Immature natural killer cell (primary cell): Measurements from ENCODE around the gene C9orf50. TPM values are rescaled to one million over a fixed set of nuclear protein-coding genes. Genes with fewer than 3 reads are reported as not detected.

ENCODE experiments used
- DNase-seq, 3 donors: peaks; one replicate each; pipeline ENCODE4 v3.0.0; 2022; ENCODE audit warnings: mixed read lengths in 1 of 3
- H3K27ac Mint-ChIP-seq, 6 donors: one replicate each; pipeline ENCODE4 v1.8.0; 2020; ENCODE audit warnings: mixed read lengths in 6 of 6, mild to moderate bottlenecking in 5 of 6, inconsistent platforms in 4 of 6, moderate library complexity in 3 of 6
- H3K27me3 Mint-ChIP-seq, 3 donors: one replicate each; pipeline ENCODE4 v1.8.0; 2020 to 2021; ENCODE audit warnings: low read depth in 3 of 3, mild to moderate bottlenecking in 3 of 3, mixed read lengths in 3 of 3, moderate library complexity in 3 of 3, inconsistent platforms in 1 of 3
- H3K36me3 Mint-ChIP-seq, 3 donors: one replicate each; pipeline ENCODE4 v1.8.0; 2020; ENCODE audit warnings: mixed read lengths in 3 of 3, inconsistent platforms in 2 of 3, mild to moderate bottlenecking in 2 of 3
- H3K4me1 Mint-ChIP-seq, 2 donors: one replicate each; pipeline ENCODE4 v1.8.0; 2020; ENCODE audit warnings: inconsistent platforms in 2 of 2, mild to moderate bottlenecking in 2 of 2, mixed read lengths in 2 of 2, moderate library complexity in 1 of 2
- H3K4me3 Mint-ChIP-seq, 5 donors: one replicate each; pipeline ENCODE4 v1.8.0; 2020; ENCODE audit warnings: mild to moderate bottlenecking in 5 of 5, mixed read lengths in 5 of 5, inconsistent platforms in 3 of 5, moderate library complexity in 3 of 5
- H3K9me3 Mint-ChIP-seq, 6 donors: one replicate each; pipeline ENCODE4 v1.8.0; 2020; ENCODE audit warnings: mild to moderate bottlenecking in 6 of 6, mixed read lengths in 6 of 6, inconsistent platforms in 4 of 6, moderate library complexity in 3 of 6
- polyA plus RNA-seq, 3 donors: library from polyadenylated mRNA; unstranded; fragments of 300-500 nt; fragmentation: Illumina TruSeq; gene quantifications; one replicate each; pipeline ENCODE4 v1.2.3, GENCODE V29; 2021

C9orf50 gene
- polyA plus RNA-seq, 3 donors from 2014 or later: not detected

DNA sequence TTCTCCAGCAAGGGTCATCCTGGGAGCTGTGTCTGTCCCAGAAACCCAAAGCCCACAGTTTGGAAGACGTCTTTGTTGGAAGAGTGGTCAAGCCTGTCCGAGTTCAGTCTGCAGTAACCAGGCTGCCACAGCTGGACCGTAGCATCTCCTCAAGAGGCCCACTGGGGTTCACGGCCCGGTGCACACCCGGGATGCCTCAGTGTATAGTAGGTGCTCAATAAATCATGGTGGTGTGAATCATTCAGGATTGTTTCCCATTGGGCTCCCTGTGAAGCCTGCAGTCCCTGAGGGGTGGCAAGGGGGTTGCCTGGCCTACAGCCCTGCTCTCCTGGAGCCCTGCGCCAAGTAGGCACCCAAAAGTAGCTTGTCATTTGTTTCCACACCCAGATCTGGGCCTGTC is 34.3 kb upstream of the C9orf50 start:
- H3K4me1 Mint-ChIP-seq: no peaks in the 10 kb centered on the region
- no peak overlapping the region for H3K27ac Mint-ChIP-seq
- no peak for DNase-seq
- peaks cover 0 to 1% (median 0%) of the 10 kb centered on the region in 3 donors for H3K27me3 Mint-ChIP-seq
- H3K9me3 Mint-ChIP-seq: peaks cover 0 to 4% (median 0%) of the 10 kb centered on the region in 6 donors
- no peaks in the 10 kb centered on the region for H3K36me3 Mint-ChIP-seq
- H3K4me3 Mint-ChIP-seq: no peak overlapping the region

GRCh38 chr9:129654554-129655040 is 33.7 kb upstream of the C9orf50 start:
- H3K9me3 Mint-ChIP-seq: peaks cover 0 to 4% (median 0%) of the 10 kb centered on the region in 6 donors
- no peak overlapping the region for H3K27ac Mint-ChIP-seq
- no peak overlapping the region for H3K4me3 Mint-ChIP-seq
- H3K4me1 Mint-ChIP-seq: no peaks in the 10 kb centered on the region
- DNase-seq: no peak
- H3K27me3 Mint-ChIP-seq: peaks cover 0 to 2% (median 0%) of the 10 kb centered on the region in 3 donors
- no peaks in the 10 kb centered on the region for H3K36me3 Mint-ChIP-seq

- Mint-ChIP-seq H3K9me3 (peaks cover 0 to 4% (median 0%) of the 10 kb centered on the region in 6 donors), H3K27ac (no peak overlapping the region), H3K4me1 (no peaks in the 10 kb centered on the region), H3K27me3 (peaks cover 0 to 2% (median 0%) of the 10 kb centered on the region in 3 donors), H3K36me3 (no peaks in the 10 kb centered on the region), H3K4me3 (no peak overlapping the region)
- no peak for DNase-seq
These were observed 33.1 kb upstream of the C9orf50 start for GRCh38 chr9:129653823-129654553.

- peaks cover 0 to 2% (median 0%) of the 10 kb centered on the region in 3 donors for H3K27me3 Mint-ChIP-seq
- H3K27ac Mint-ChIP-seq: no peak overlapping the region
- no peaks in the 10 kb centered on the region for H3K4me1 Mint-ChIP-seq
- no peaks in the 10 kb centered on the region for H3K9me3 Mint-ChIP-seq
- no peak for DNase-seq
- H3K36me3 Mint-ChIP-seq: no peaks in the 10 kb centered on the region
- H3K4me3 Mint-ChIP-seq: no peak overlapping the region
These were observed 29.9 kb upstream of the C9orf50 start for GRCh38 chr9:129650680-129651235.

DNA sequence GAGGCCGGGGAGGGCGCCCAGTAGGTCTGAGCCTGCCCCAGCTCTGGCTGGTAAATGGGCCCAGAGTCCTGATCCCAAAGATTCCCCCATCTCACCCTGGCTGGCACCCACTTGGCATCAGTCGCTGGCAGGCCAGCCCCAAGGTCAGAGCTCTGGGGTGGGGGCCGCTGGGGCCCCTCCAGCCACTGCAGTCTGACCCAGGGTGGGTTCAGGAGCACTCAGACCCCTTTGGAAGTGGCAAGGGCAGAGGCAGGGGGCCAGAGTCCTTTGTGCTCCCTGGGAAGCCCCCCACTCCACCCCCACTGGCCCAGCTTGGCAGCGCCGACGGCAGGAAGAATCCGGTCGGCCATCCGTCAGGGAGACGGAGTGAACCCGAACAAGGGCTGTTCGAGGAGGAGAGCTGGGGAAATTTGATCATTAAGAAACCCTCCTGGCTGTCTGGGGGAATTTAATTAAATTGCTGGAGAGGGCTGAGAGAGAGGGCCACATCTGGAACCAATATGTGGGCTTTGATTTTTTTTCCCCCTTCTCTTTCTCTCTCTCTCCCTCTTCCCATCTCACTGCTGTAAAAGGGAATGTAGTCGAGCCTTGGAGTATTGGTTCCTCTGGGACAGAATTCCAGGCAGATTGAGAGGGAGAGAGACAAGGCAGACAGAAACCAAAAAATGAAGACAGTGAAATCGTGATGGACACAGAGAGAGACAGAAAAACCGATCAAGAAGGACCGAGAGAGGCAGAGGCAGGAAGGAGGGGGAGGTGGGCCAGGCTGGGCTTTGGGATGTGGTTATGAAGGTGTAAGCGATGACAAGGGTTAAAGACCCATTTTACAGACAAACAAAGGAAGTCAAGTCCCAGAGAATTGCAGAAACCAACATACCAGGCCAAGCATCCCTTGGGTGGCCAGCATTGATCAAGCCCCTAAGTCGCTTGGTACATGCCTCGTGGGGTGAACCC is 29.1 kb upstream of the C9orf50 start:
- H3K27ac Mint-ChIP-seq: no peak overlapping the region
- no peaks in the 10 kb centered on the region for H3K4me1 Mint-ChIP-seq
- H3K9me3 Mint-ChIP-seq: no peaks in the 10 kb centered on the region
- H3K36me3 Mint-ChIP-seq: no peaks in the 10 kb centered on the region
- DNase-seq: no peak
- peaks cover 0 to 2% (median 2%) of the 10 kb centered on the region in 3 donors for H3K27me3 Mint-ChIP-seq
- no peak overlapping the region for H3K4me3 Mint-ChIP-seq

DNA sequence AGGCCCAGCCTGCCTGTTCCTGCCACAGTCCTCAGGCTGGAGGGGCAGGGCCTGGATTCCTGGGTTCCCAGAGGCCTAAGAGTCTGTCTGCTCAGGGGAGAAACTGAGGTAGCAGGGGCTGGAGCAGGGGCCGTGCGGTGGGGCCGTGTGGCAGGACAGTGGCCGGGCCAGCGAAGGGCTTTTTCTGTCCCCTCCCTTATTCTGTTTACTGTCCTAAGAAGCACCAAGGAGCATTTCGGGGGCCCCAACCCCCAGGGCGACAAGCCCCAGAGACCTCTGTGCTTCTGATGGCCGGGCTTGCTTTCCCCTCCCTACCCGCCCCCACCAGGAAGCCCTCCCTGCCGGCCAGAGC is 27.8 kb upstream of the C9orf50 start:
- H3K4me3 Mint-ChIP-seq: no peak overlapping the region
- DNase-seq: no peak
- no peak overlapping the region for H3K27ac Mint-ChIP-seq
- no peaks in the 10 kb centered on the region for H3K36me3 Mint-ChIP-seq
- no peaks in the 10 kb centered on the region for H3K4me1 Mint-ChIP-seq
- H3K9me3 Mint-ChIP-seq: no peaks in the 10 kb centered on the region
- H3K27me3 Mint-ChIP-seq: peaks cover 0 to 4% (median 2%) of the 10 kb centered on the region in 3 donors

DNA sequence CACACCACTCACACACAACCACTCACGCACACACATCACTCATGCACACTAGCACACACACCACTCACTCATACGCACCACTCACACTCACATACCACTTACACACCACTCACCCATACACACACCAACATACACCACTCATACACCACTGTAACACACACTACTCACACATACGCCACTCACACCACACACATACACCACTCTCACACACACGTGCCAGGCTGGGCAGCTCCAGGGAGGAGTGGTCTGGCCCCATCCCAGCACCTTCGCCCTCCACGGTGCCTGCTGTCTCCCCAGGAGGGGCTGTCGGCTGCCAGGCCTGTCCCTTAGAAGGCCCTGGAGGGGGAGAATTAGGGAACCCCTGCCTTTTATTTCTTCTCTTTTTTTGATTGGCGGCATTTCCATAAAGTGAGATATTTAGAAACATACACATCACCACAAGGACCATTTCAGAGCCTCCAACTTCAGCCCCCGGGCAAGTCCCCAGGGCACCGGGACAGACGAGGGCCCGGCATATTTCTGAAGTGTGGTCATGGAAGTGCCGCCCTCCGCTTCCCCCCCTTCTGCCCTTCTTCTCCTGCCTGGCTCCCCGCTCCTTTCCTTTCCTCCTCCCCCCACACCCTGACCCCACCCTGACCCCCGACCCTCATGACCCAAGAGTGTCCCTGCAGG is 27.3 kb upstream of the C9orf50 start:
- Mint-ChIP-seq H3K9me3 (no peaks in the 10 kb centered on the region), H3K4me1 (no peaks in the 10 kb centered on the region), H3K27ac (peak overlapping the region in 1 of 6 donors; percentile 19), H3K36me3 (no peaks in the 10 kb centered on the region), H3K27me3 (peaks cover 0 to 4% (median 2%) of the 10 kb centered on the region in 3 donors), H3K4me3 (no peak overlapping the region)
- no peak for DNase-seq

DNA sequence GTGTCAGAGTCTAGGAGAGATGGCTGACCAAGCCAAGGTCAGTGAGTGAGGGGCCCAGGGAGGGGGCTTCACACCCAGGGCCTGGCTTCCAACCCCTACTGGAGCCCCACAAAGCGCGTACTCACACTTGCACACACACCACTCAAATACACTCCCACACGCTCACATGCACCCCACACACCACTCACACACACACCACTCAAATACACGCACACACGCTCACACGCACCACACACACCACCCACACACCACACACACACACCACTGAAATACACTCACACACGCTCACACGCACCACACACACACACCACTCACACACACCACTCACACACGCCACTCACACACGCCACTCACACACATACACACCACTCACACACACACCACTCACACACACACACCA is 26.7 kb upstream of the C9orf50 start:
- Mint-ChIP-seq H3K4me3 (no peak overlapping the region), H3K27ac (no peak overlapping the region), H3K4me1 (no peaks in the 10 kb centered on the region), H3K27me3 (peaks cover 0 to 4% (median 2%) of the 10 kb centered on the region in 3 donors), H3K9me3 (no peaks in the 10 kb centered on the region), H3K36me3 (no peaks in the 10 kb centered on the region)
- no peak for DNase-seq

DNA sequence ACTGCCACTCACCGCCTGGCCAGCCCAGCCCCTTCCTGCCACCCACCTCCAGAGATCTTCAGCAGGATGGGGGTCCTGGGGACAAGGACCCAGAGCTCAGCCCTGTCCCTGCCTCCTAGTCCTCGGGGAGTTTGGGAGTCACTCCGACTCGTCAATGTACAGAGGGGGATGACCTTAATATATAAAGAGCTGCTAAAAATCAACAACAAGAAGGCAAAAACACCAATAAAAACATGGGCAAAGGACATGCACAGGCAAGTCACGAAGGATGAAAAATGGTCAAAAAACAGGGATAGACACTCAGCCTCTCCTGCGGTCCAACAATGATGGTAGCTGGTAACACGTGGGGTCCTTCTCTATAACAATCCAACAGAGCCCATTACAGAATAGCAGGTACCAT is 25.8 kb upstream of the C9orf50 start:
- Mint-ChIP-seq H3K9me3 (no peaks in the 10 kb centered on the region), H3K4me3 (no peak overlapping the region), H3K36me3 (no peaks in the 10 kb centered on the region), H3K27me3 (peaks cover 3 to 9% (median 3%) of the 10 kb centered on the region in 3 donors), H3K27ac (no peak overlapping the region), H3K4me1 (peaks cover 0 to 2% of the 10 kb centered on the region in 2 donors)
- DNase-seq: no peak

DNA sequence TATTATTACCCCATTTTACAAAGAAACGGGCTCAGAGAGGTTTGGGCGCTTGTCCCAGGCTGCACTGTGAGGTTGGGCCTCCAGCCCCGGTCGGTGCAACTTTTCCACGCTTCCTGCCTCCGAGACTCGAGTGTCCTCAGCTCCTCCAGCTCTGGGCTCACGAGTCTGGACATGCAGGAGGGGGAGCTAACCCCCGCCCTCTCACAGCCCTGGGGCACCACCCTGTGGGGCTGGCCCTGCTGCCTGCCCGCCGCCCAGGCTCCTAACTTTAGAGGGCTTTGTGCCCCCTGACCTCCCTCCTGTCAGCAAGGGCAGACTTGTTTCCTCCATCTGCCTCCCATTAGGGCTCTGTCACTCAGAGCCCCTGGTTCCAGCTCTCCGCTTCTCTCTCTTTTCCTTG is 25.4 kb upstream of the C9orf50 start:
- Mint-ChIP-seq H3K27ac (no peak overlapping the region), H3K4me1 (peaks cover 3 to 4% of the 10 kb centered on the region in 2 donors), H3K27me3 (peaks cover 3 to 9% (median 5%) of the 10 kb centered on the region in 3 donors), H3K36me3 (no peaks in the 10 kb centered on the region), H3K4me3 (no peak overlapping the region), H3K9me3 (no peaks in the 10 kb centered on the region)
- DNase-seq: no peak

DNA sequence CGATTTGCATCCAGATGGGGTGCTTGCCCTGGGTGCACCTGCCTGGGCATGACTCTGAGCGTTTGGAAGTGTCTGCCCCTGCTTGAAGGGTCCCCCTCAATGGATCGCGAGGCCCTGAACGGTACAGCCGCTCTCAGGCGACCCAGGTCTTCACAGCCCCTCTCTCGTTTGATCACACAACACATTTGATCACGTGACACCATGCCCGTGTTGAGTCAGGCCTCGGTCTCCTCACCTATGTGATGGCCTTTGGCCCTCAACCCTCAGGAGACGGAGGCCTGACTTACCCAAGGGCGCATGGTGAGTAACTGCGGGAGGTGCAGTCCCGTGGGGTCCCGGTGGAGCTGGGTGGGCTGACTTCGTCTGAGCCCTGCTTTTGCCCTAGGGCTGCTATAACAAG is 24.0 kb upstream of the C9orf50 start:
- peaks cover 17% of the 10 kb centered on the region in 2 donors for H3K4me1 Mint-ChIP-seq
- no peak for DNase-seq
- H3K36me3 Mint-ChIP-seq: no peaks in the 10 kb centered on the region
- H3K4me3 Mint-ChIP-seq: peak overlapping the region in 2 of 5 donors; percentile 27 to 30
- H3K27me3 Mint-ChIP-seq: peaks cover 2 to 11% (median 8%) of the 10 kb centered on the region in 3 donors
- H3K9me3 Mint-ChIP-seq: no peaks in the 10 kb centered on the region
- no peak overlapping the region for H3K27ac Mint-ChIP-seq

DNA sequence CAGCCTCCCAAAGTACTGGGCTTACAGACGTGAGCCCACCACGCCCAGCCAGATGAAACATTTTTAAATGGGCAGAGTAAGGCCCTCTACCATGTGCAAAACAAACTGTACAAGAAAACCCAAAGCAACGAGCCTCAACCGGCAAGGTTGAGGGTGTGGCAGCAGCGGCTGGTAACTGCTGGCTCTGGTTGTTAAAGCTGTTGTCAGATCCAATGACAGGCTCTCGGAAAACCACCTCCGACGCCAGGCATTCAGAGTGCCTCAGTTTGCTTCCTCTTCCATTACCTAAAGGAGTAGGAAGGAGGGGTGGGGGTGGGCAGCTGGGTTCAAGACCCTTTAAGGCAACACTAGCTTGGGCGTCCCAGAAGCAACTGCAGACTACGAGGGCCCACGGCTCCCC is 23.5 kb upstream of the C9orf50 start:
- Mint-ChIP-seq H3K4me3 (no peak overlapping the region), H3K27ac (no peak overlapping the region), H3K36me3 (no peaks in the 10 kb centered on the region), H3K4me1 (peaks cover 19 to 22% of the 10 kb centered on the region in 2 donors), H3K9me3 (no peaks in the 10 kb centered on the region), H3K27me3 (peaks cover 2 to 11% (median 8%) of the 10 kb centered on the region in 3 donors)
- no peak for DNase-seq

- no peak overlapping the region for H3K27ac Mint-ChIP-seq
- peaks cover 19 to 23% of the 10 kb centered on the region in 2 donors for H3K4me1 Mint-ChIP-seq
- no peak for DNase-seq
- no peaks in the 10 kb centered on the region for H3K9me3 Mint-ChIP-seq
- H3K36me3 Mint-ChIP-seq: no peaks in the 10 kb centered on the region
- H3K4me3 Mint-ChIP-seq: peak overlapping the region in 4 of 5 donors; percentile 27 to 59 (median 48)
- H3K27me3 Mint-ChIP-seq: peaks cover 2 to 11% (median 8%) of the 10 kb centered on the region in 3 donors
These were observed 22.8 kb upstream of the C9orf50 start for GRCh38 chr9:129643706-129644105.
